Measurements from ENCODE around the gene FKBP15. TPM values are rescaled to one million over a fixed set of nuclear protein-coding genes. Genes with fewer than 3 reads are reported as not detected.

The FKBP15 gene
- total RNA-seq, 1 experiment from 2014 or later, result 14.9 TPM

- no peak for ATAC-seq
- TF ChIP-seq MLX (CRISPR knock-in tag; IDR thresholded peaks at IDR 0.05) (no peak), ZNF263 (CRISPR knock-in tag; IDR thresholded peaks at IDR 0.05; ENCODE audit: low read depth) (no peak), IRF2 (CRISPR knock-in tag; IDR thresholded peaks at IDR 0.05; ENCODE audit: borderline replicate concordance, low read depth) (no peak), SP1 (CRISPR knock-in tag; conservative IDR thresholded peaks at IDR 0.05) (no peak)
- ChIA-PET POLR2A (no interaction called here), CTCF (no interaction called here)
- H3K36me3 Mint-ChIP-seq, result peaks cover 52% of the 10 kb centered on the region
- no peak for DNase-seq (ENCODE audit: low spot score)
- H3K4me3 Mint-ChIP-seq, result no peak overlapping the region
- H3K27me3 Mint-ChIP-seq (ENCODE audit: low read depth), result no peaks in the 10 kb centered on the region
- H3K9me3 Mint-ChIP-seq, result no peaks in the 10 kb centered on the region
- H3K4me1 Mint-ChIP-seq, result no peaks in the 10 kb centered on the region
- no peak overlapping the region for H3K27ac Mint-ChIP-seq
These were observed 35.8 kb downstream of the FKBP15 start for GRCh38 chr9:113185271-113185670.

- H3K27me3 Mint-ChIP-seq (ENCODE audit: low read depth), result no peaks in the 10 kb centered on the region
- ATAC-seq (no peak), DNase-seq (ENCODE audit: low spot score) (no peak)
- H3K4me3 Mint-ChIP-seq, result no peak overlapping the region
- no peaks in the 10 kb centered on the region for H3K9me3 Mint-ChIP-seq
- ChIA-PET POLR2A (no interaction called here), CTCF (no interaction called here)
- H3K4me1 Mint-ChIP-seq, result no peaks in the 10 kb centered on the region
- no peak overlapping the region for H3K27ac Mint-ChIP-seq
- peaks cover 49% of the 10 kb centered on the region for H3K36me3 Mint-ChIP-seq
- no peak for TF ChIP-seq RELA (CRISPR knock-in tag; IDR thresholded peaks at IDR 0.05; ENCODE audit: borderline replicate concordance)
- no peak for TF ChIP-seq ZNF219 (CRISPR knock-in tag; IDR thresholded peaks at IDR 0.05; ENCODE audit: borderline replicate concordance)
- no peak for TF ChIP-seq GTF2I (CRISPR knock-in tag; conservative IDR thresholded peaks at IDR 0.05)
- no peak for TF ChIP-seq AFF4 (CRISPR knock-in tag; IDR thresholded peaks at IDR 0.05; ENCODE audit: borderline replicate concordance)
- TF ChIP-seq FOXP1 (CRISPR knock-in tag; IDR thresholded peaks at IDR 0.05; ENCODE audit: borderline replicate concordance), result no peak
- TF ChIP-seq MAX (CRISPR knock-in tag; IDR thresholded peaks at IDR 0.05), result no peak
- no peak for TF ChIP-seq TP53 (CRISPR knock-in tag; IDR thresholded peaks at IDR 0.05)
- no peak for TF ChIP-seq PRDM15 (CRISPR knock-in tag; IDR thresholded peaks at IDR 0.05)
- no peak for TF ChIP-seq CTCF (IDR thresholded peaks at IDR 0.05)
- TF ChIP-seq MXD4 (CRISPR knock-in tag; IDR thresholded peaks at IDR 0.05; ENCODE audit: borderline replicate concordance), result no peak
- no peak for TF ChIP-seq E2F1 (CRISPR knock-in tag; IDR thresholded peaks at IDR 0.05)
- no peak for TF ChIP-seq SOX15 (CRISPR knock-in tag; IDR thresholded peaks at IDR 0.05)
- TF ChIP-seq RORB (CRISPR knock-in tag; IDR thresholded peaks at IDR 0.05), result no peak
- no peak for TF ChIP-seq ZNF263 (CRISPR knock-in tag; IDR thresholded peaks at IDR 0.05; ENCODE audit: low read depth)
- TF ChIP-seq ARID4B (CRISPR knock-in tag; IDR thresholded peaks at IDR 0.05; ENCODE audit: borderline replicate concordance), result no peak
These were observed 36.5 kb downstream of the FKBP15 start for GRCh38 chr9:113184539-113184938.
